Erythroblast (primary cell): ENCODE results near the gene SNX17.

Experiments used
- GATA1 ChIP-seq: IDR thresholded peaks from 2 replicates; pipeline ENCODE4 v1.6.1; 2011; ENCODE audit warnings: low read depth, mild to moderate bottlenecking, control low read depth, low read length, moderate library complexity
- POLR2A ChIP-seq: IDR thresholded peaks from 2 replicates; pipeline ENCODE4 v1.6.1; 2011; ENCODE audit warnings: mild to moderate bottlenecking, low read length

DNA sequence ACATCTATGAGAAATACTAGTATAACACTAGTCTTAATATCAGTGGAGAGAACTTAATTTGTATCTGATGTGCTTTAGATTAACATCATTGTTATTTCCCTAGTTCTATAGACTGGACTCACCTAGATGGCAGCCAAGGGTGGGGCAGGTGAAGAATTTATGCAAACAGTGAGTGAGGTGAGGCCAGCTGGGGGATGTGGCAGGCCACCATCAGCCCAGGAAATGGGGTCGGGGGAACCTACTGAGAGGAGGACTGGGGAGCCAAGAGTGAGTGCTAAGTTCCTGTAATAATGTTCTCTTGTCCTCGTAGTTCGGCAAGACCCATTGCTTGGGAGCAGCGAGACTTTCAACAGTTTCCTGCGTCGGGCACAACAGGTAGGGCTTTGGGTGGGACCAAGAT lies 2.5 kb downstream of the SNX17 start:
- TF ChIP-seq POLR2A (no peak), GATA1 (no peak)
